ENCODE measurements around the gene C1orf105. TPM values are rescaled to one million over a fixed set of nuclear protein-coding genes. Genes with fewer than 3 reads are reported as not detected.

Gene C1orf105
- total and polyA plus RNA-seq, 2 of the 8 experiments (the other 6 are each of a cell fraction or from before 2014, with no cell fraction given), result not detected

DNA sequence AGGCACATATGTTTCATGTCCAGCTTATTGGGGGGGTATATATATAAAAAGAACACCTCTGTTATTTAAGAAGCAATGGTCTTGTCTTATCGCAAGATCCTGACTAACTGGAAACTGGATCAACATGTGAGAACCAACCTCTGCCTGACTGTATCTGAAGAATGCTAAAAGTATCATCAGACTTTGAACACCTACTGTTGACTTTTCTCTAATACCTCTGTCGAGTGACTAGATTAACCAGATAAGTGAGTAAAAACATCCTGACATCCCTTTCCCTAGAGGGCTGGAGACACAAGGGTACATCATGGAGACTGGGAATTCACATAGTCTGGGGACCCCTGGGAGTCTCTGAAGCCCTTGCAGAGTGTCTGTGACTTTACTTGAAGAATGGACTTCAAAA lies 49.7 kb downstream of the C1orf105 start:
- Histone ChIP-seq H3K4ac (replicated peaks; ENCODE audit: insufficient read length, low read depth, low read length) (no peak overlapping the region), H3K27me3 (replicated peaks in 1 of 4; ENCODE audit: control insufficient read depth in 3 of 4, extremely low read depth in 1 of 4, insufficient read depth in 3 of 4, low read length in 3 of 4) (no peaks in the 10 kb centered on the region), H3K36me3 (ENCODE audit: control insufficient read depth in 2 of 4, insufficient read depth in 4 of 4, low read length in 3 of 4) (no peaks in the 10 kb centered on the region), H4K91ac (replicated peaks; ENCODE audit: insufficient read length, low read length) (no peak overlapping the region), H3K79me2 (ENCODE audit: control insufficient read depth in 1 of 2, insufficient read depth in 2 of 2, low read length in 2 of 2) (no peaks in the 10 kb centered on the region), H4K8ac (ENCODE audit: extremely low read depth, insufficient read depth, low read length) (no peak overlapping the region), H2BK12ac (ENCODE audit: low read depth, low read length) (no peak overlapping the region), H3K56ac (replicated peaks; ENCODE audit: insufficient read length, low read depth, low read length) (no peak overlapping the region), H4K5ac (ENCODE audit: insufficient read length, low read depth, low read length) (no peak overlapping the region), H3K4me3 (ENCODE audit: extremely low read depth in 1 of 4, insufficient read depth in 2 of 4, low read depth in 3 of 4, low read length in 4 of 4) (no peak overlapping the region), H3K18ac (ENCODE audit: extremely low read depth, low read length) (no peak overlapping the region), H3K9me3 (ENCODE audit: insufficient read depth in 2 of 2, low read depth in 1 of 2, low read length in 1 of 2) (no peaks in the 10 kb centered on the region), H3K27ac (ENCODE audit: low read depth, low read length) (no peak overlapping the region), H2AK5ac (ENCODE audit: low read depth, low read length) (no peak overlapping the region), H2BK120ac (replicated peaks; ENCODE audit: low read depth, low read length) (no peak overlapping the region), H2AFZ (ENCODE audit: low read length) (no peak overlapping the region), H3K23ac (ENCODE audit: insufficient read length) (no peak overlapping the region), H3K79me1 (ENCODE audit: low read depth, low read length) (no peaks in the 10 kb centered on the region), H3K4me2 (ENCODE audit: insufficient read depth in 1 of 2, low read depth in 2 of 2, low read length in 2 of 2) (no peak overlapping the region), H4K20me1 (replicated peaks in 1 of 2; ENCODE audit: control insufficient read depth in 1 of 2, insufficient read depth in 2 of 2, low read length in 2 of 2) (no peaks in the 10 kb centered on the region), H2BK15ac (ENCODE audit: low read length) (no peak overlapping the region), H3K14ac (ENCODE audit: insufficient read length) (no peak overlapping the region), H2BK5ac (ENCODE audit: low read depth, low read length) (no peak overlapping the region), H3K9ac (replicated peaks in 1 of 4; ENCODE audit: extremely low read depth in 1 of 4, low read depth in 3 of 4, low read length in 3 of 4) (no peak overlapping the region), H2BK20ac (ENCODE audit: low read length) (no peak overlapping the region), H3K23me2 (ENCODE audit: low read depth, low read length) (no peaks in the 10 kb centered on the region; the same call in 1 of the 2 replicates), H3K4me1 (replicated peaks in 1 of 4; ENCODE audit: control insufficient read depth in 3 of 4, insufficient read depth in 4 of 4, low read length in 3 of 4) (no peaks in the 10 kb centered on the region)
- POLR2A ChIA-PET (ENCODE audit: partially characterized antibody), result no interaction called here
- TF ChIP-seq ATF3 (IDR thresholded peaks at IDR 0.05; ENCODE audit: insufficient read depth, low read depth, low read length) (no peak), CTCF (IDR thresholded peaks at IDR 0.05; ENCODE audit: control extremely low read depth in 1 of 3, insufficient read depth in 1 of 3, low read depth in 1 of 3, low read length in 3 of 3) (no peak), CTBP2 (IDR thresholded peaks at IDR 0.05; ENCODE audit: borderline replicate concordance, insufficient read depth, insufficient read length, low read length) (no peak), BCL11A (IDR thresholded peaks at IDR 0.05; ENCODE audit: low read depth in 2 of 2, low read length in 2 of 2) (no peak), RNF2 (IDR thresholded peaks at IDR 0.05; ENCODE audit: borderline replicate concordance, low read depth, low read length, missing control alignments, poor library complexity, severe bottlenecking) (no peak)
- 91% methylated on average over 2 of the region's 2 CpGs; no CpG with 5 or more reads in 1 of the 2 experiments for WGBS, 2 experiments (ENCODE audit: extremely low coverage in 1 of 2, insufficient coverage in 1 of 2, insufficient read length in 1 of 2, insufficient replicate concordance in 2 of 2, low coverage in 1 of 2, low lambda C conversion rate in 2 of 2, missing lambda C conversion rate in 1 of 2)
- DNase-seq (ENCODE audit: low read depth in 1 of 2, low spot score in 2 of 2) (no peak), FAIRE-seq (no peak)
- CTCF ChIA-PET (ENCODE audit: partially characterized antibody), result no interaction called here
